Upper lobe of right lung (tissue), 1 donor: ENCODE data around the gene LPAR1. TPM values are rescaled to one million over a fixed set of nuclear protein-coding genes. Genes with fewer than 3 reads are reported as not detected.
A peak's percentile ranks its signal among the peaks of the same experiment; 100 is the strongest.

ENCODE experiments used
- ATAC-seq: fragments of 200-7000 bp; cut with Tn5 transposase; one replicate; pipeline ENCODE4 v1.9.1; 2020; ENCODE audit warnings: mild to moderate bottlenecking, moderate library complexity
- DNase-seq: peaks from one replicate; pipeline ENCODE4 v3.0.0-alpha.2; 2020
- H3K27ac ChIP-seq: fragments of 200-600 bp; one replicate; pipeline ENCODE4 v1.8.0; 2022
- H3K27me3 ChIP-seq: fragments of 200-600 bp; one replicate; pipeline ENCODE4 v1.8.0; 2022; ENCODE audit warnings: mild to moderate bottlenecking
- H3K36me3 ChIP-seq: fragments of 200-600 bp; one replicate; pipeline ENCODE4 v1.8.0; 2022
- H3K4me1 ChIP-seq: fragments of 200-600 bp; one replicate; pipeline ENCODE4 v1.8.0; 2022
- H3K4me3 ChIP-seq: fragments of 200-600 bp; one replicate; pipeline ENCODE4 v1.8.0; 2022; ENCODE audit warnings: mild to moderate bottlenecking
- H3K9me3 ChIP-seq: fragments of 200-600 bp; one replicate; pipeline ENCODE4 v1.8.0; 2022
- CTCF ChIP-seq: fragments of 200-600 bp; IDR thresholded peaks from one replicate; pipeline ENCODE4 v1.8.0; 2022; ENCODE audit warnings: antibody characterized with exemption
- intact Hi-C: fragments of 100-400 bp; cut with DNase I; formaldehyde crosslinking; loops from one replicate; pipeline ENCODE4 v1.11.0; 2022
- total RNA-seq: library from RNA; stranded (reverse); fragmentation: NEBNext Ultra II Directional; extraction: Animal tissue kit (Norgen Biotek cat#: 25700); gene quantifications from one replicate; pipeline ENCODE4 v1.2.1, GENCODE V29; 2021
- donor health status: DM: no; HTN: yes; CAD: no; lungs with severe emphysema.

LPAR1 gene
- total RNA-seq, 1 donor from 2014 or later: 18.2 TPM

GRCh38 chr9:110880189-110880588, 158.1 kb downstream of the LPAR1 start:
- Histone ChIP-seq H3K4me3 (no peak overlapping the region), H3K9me3 (no peaks in the 10 kb centered on the region), H3K36me3 (no peaks in the 10 kb centered on the region), H3K27ac (no peak overlapping the region), H3K27me3 (no peaks in the 10 kb centered on the region), H3K4me1 (no peaks in the 10 kb centered on the region)
- ATAC-seq (no peak), DNase-seq (no peak)
- intact Hi-C loops: no loop called here
- TF ChIP-seq CTCF: no peak

- no peaks in the 10 kb centered on the region for H3K4me1 ChIP-seq
- no peak for DNase-seq
- no peak for TF ChIP-seq CTCF
- H3K36me3 ChIP-seq: no peaks in the 10 kb centered on the region
- intact Hi-C loops: no loop called here
- no peak for ATAC-seq
- no peaks in the 10 kb centered on the region for H3K9me3 ChIP-seq
- no peak overlapping the region for H3K4me3 ChIP-seq
- no peak overlapping the region for H3K27ac ChIP-seq
- no peaks in the 10 kb centered on the region for H3K27me3 ChIP-seq
These were observed 160.9 kb downstream of the LPAR1 start for GRCh38 chr9:110877374-110877773.

GRCh38 chr9:110876929-110877328, 161.3 kb downstream of the LPAR1 start:
- H3K36me3 ChIP-seq: no peaks in the 10 kb centered on the region
- H3K27ac ChIP-seq: no peak overlapping the region
- H3K4me3 ChIP-seq: no peak overlapping the region
- no peaks in the 10 kb centered on the region for H3K9me3 ChIP-seq
- no peaks in the 10 kb centered on the region for H3K4me1 ChIP-seq
- TF ChIP-seq CTCF: no peak
- no peak for DNase-seq
- intact Hi-C loops: no loop called here
- ATAC-seq: no peak
- H3K27me3 ChIP-seq: no peaks in the 10 kb centered on the region

- Histone ChIP-seq H3K4me1 (no peaks in the 10 kb centered on the region), H3K27ac (no peak overlapping the region), H3K9me3 (no peaks in the 10 kb centered on the region), H3K36me3 (no peaks in the 10 kb centered on the region), H3K27me3 (no peaks in the 10 kb centered on the region), H3K4me3 (no peak overlapping the region)
- intact Hi-C loops: no loop called here
- DNase-seq (peak; percentile 66), ATAC-seq (peak; percentile 94)
- TF ChIP-seq CTCF: no peak
These were observed 163.2 kb downstream of the LPAR1 start for GRCh38 chr9:110874963-110875674.

GRCh38 chr9:110872920-110873319, 165.3 kb downstream of the LPAR1 start:
- H3K4me1 ChIP-seq: no peaks in the 10 kb centered on the region
- intact Hi-C loops: no loop called here
- H3K9me3 ChIP-seq: no peaks in the 10 kb centered on the region
- ATAC-seq: no peak
- H3K4me3 ChIP-seq: no peak overlapping the region
- H3K36me3 ChIP-seq: no peaks in the 10 kb centered on the region
- no peaks in the 10 kb centered on the region for H3K27me3 ChIP-seq
- TF ChIP-seq CTCF: no peak
- no peak for DNase-seq
- no peak overlapping the region for H3K27ac ChIP-seq

GRCh38 chr9:110871736-110872135, 166.5 kb downstream of the LPAR1 start:
- H3K4me1 ChIP-seq: no peaks in the 10 kb centered on the region
- no peak overlapping the region for H3K27ac ChIP-seq
- no peaks in the 10 kb centered on the region for H3K36me3 ChIP-seq
- ATAC-seq: no peak
- DNase-seq: no peak
- H3K27me3 ChIP-seq: no peaks in the 10 kb centered on the region
- TF ChIP-seq CTCF: no peak
- H3K4me3 ChIP-seq: no peak overlapping the region
- intact Hi-C loops: no loop called here
- H3K9me3 ChIP-seq: no peaks in the 10 kb centered on the region
